HG03108 (cell line): ENCODE data around the gene FMNL2.

Experiments used
- ATAC-seq: cut with Tn5 transposase; IDR thresholded peaks from one replicate; pipeline ENCODE4 v1.9.1; 2021; ENCODE audit warnings: moderate library complexity; ENCODE audit not compliant: unreplicated experiment

FMNL2 gene

DNA sequence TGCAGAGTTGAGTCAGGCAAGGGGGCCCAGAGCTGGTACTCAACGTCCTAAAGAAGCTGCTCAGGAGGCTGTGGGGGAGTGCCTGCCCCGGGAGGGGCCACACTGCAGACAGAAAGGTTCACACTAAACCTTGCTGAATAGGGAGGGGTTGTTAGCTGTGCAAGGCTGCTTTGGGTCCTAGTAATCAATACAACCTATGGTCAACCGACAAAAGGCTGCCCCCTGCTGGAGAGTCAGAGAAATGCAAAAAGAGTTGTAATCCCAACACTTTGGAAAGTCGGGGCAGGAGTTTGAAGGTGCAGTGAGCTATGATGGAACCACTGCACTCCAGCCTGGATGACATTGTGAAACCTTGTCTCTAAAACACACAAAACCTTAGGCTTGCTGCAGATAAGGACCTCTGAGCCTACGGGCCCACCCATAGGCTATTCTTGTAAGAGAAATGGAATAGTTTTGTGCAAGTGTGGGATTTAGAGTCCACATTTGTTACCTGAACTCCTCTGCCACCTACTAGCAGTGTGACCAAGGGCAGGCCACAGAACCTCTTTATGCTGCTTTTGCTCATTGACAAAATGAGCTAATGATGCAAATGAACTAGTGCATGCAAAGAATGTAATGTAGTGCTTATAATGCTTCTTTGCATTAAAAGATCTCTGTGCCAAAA is 300.8 kb downstream of the FMNL2 start:
- no peak for ATAC-seq

DNA sequence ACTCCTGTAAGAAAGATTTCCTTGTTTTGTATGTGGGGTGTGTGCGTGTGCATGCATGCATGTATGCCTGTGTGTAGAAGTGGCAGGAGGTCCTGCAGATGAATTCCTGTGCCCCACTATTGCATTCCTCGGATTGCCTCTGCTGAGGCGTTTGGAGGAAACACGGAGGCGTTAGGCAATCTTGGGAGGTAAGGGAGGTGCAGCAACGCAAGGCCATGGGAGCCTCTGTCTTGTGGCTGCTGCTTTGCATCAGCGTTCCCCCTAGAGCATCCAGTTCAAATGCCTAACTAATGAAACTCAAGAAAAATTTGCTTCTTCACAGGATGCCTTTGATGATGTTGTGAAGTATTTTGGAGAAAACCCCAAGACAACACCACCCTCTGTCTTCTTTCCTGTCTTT is 302.3 kb downstream of the FMNL2 start:
- ATAC-seq = no peak

GRCh38 chr2:152638056-152638455 is 303.1 kb downstream of the FMNL2 start:
- no peak for ATAC-seq

- ATAC-seq = no peak
Observed at GRCh38 chr2:152638590-152638989, 303.6 kb downstream of the FMNL2 start.

GRCh38 chr2:152644189-152644873 is 309.4 kb downstream of the FMNL2 start:
- ATAC-seq = no peak

DNA sequence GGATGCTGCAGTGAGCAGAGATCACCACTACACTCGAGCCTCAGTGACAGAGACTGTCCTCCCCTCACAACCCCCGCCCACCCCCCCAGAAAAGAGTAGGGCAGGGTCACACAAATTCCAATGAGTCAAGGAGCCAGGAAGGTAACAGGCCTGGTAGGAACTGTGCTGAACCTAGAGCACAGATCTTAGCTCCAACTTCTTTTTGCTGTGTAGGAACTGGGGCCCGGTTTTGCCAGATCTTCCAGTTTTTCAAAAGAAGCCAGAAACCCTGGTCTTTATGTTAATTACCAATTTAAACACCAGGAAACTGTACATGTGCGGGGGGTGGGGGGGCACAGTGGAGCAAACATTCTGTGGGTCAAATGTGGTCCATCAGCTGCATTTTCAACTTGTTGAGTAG is 311.3 kb downstream of the FMNL2 start:
- ATAC-seq = no peak

GRCh38 chr2:152646775-152647174 is 311.8 kb downstream of the FMNL2 start:
- ATAC-seq = no peak

DNA sequence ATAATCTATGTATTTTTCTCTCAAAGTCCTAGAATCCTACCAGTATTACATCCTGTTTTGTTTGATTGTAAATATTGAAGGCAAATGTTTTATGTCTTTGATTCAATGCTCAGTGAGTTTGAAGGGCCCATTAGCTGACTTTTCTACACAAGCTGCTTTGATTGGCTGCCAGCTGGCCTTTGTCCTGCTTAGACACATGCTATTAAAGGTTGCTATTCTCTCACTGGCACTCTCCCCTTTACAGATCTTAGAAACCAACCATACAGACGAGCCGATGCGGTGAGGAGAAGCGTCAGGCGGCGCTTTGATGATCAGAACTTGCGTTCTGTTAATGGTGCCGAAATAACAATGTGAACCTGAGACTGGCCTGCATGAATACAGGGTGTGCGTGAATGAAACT is 312.6 kb downstream of the FMNL2 start:
- ATAC-seq = no peak

DNA sequence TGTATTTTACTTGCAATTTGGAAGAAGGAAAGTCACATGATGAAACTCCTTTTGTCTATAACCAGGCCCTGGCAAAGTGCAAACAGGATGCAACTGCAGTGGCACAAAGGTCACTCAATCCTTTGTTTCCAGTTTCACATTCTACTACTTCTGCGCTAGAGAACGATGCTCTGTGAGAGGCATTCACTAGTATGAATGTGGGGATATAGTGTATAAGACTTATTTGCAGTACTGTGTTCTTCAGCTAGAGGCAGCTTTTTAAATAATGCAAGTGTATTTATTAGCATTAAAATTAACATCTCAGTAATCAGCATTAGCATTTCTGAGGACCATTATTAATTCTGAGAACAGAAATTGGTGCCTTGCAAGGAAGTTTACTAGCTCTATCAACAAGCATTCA is 313.4 kb downstream of the FMNL2 start:
- no peak for ATAC-seq

DNA sequence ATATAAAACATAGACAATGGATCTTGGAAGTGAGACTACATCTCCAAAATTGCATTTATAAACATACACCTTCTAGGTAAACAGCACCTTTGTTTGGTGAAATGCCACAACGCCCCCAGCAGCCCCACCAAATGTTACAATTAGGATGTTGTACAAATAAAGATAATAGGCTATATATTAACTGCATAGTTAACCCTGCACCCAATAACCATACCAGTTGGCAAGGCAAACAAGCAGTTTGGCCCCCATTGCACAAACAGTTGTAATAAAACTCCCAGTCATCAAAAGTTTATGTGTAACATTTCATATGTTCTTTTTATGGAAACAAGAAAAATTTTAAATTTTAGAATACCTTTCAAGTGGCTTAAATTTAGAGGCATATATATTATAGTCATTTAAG is 315.0 kb downstream of the FMNL2 start:
- ATAC-seq = no peak

DNA sequence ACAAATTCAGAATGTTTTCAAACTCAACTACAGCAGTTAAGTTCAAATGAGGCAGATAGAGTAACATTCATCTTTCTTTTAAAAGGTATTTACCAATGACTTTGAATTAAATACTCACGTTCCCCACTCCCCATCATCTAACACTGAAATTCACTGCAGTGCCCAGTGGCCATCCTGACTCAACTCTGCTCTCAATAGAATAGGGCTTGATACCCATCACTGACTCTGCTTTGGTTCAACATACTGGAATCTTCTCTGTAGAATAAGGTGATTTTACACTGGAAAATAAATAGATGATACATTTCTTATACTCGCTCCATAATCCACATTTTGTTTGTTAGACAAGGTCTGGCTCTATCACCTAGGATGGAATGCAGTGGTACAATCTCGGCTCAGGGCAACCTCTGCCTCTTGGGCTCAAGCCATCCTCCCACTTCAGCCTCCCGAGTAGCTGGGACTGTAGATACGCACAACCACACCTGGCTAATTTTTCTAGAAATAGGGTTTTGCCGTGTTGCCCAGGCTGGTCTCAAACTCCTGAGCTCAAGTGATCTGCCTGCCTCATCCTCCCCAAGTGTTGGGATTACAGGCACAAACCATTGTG is 315.9 kb downstream of the FMNL2 start:
- no peak for ATAC-seq

- ATAC-seq = no peak
Observed at GRCh38 chr2:152651834-152652233, 316.9 kb downstream of the FMNL2 start.

- no peak for ATAC-seq
Observed at GRCh38 chr2:152655880-152656279, 320.9 kb downstream of the FMNL2 start.

DNA sequence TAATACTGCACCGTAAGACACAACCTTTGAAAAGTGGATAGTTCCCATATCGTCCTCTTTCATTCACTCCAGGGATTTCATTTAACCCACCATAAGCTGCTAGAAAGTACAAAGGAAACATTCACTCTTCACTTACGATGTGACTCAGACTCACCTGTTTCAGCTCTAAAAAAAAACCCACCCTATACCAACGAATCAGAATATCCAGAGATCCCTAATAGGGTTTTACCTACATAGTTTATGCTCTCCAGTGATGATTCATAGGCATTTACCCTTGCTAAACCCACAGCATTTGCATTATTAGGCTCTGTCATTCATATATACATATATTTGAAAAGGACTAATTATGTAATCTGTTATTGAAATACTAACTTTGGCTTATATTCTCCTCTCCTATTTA is 322.1 kb downstream of the FMNL2 start:
- peak; percentile 61 for ATAC-seq

DNA sequence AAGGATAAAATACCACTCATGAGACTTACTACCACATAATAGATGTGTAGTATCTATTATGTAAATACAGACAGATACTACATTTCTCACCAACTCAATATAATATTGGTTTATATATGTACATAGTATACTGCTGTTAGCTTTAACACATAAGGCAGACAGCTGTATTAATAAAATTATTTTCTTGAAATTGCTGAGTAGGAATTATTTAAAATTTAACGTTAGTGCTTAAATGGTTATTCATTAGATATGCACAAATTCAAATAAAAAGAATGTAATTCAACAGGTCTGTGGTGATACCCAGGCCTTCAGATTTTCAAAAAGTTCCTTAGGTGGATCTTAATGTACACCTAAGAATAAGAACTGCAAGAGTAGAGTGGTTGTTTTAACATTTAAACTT is 323.2 kb downstream of the FMNL2 start:
- ATAC-seq = no peak

- ATAC-seq = no peak
Observed at GRCh38 chr2:152661076-152661475, 326.1 kb downstream of the FMNL2 start.

DNA sequence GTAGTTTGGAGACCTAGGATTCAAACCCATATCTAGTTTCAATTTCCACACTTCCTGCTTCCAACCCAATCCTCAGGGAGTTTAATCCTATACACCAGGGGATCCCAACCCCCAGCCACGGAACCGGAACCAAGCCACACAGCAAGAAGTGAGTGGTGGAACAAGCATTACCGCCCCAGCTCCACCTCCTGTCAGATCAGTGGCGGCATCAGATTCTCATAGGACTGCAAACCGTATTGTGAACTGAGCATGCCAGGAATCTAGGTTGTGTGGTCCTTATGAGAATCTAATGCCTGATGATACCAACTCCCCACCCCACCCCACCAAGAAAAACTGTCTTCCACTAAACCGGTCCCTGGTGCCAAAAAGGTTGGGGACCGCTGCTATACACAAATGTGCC is 329.8 kb downstream of the FMNL2 start:
- ATAC-seq = no peak

DNA sequence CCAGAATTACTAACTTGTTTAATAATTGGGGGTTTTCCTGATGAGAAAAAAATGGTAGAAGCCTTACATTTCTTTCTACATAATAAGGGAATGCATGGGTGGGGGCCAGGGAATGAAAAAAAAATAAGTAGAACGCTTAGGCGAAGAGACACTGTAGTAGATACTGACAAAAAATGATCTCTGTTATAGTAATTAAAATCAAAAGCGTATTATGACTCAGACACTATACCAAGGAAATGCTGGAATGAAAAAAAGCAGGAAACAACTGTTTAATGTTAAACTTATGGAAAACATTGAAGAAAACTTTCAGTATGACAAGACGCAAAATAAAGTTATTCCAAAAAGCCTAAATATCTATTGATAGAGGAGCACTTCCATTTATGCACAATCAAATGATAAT is 339.4 kb downstream of the FMNL2 start:
- no peak for ATAC-seq

GRCh38 chr2:152676461-152676860 is 341.5 kb downstream of the FMNL2 start:
- no peak for ATAC-seq

GRCh38 chr2:152678808-152679207 is 343.8 kb downstream of the FMNL2 start:
- ATAC-seq = no peak

DNA sequence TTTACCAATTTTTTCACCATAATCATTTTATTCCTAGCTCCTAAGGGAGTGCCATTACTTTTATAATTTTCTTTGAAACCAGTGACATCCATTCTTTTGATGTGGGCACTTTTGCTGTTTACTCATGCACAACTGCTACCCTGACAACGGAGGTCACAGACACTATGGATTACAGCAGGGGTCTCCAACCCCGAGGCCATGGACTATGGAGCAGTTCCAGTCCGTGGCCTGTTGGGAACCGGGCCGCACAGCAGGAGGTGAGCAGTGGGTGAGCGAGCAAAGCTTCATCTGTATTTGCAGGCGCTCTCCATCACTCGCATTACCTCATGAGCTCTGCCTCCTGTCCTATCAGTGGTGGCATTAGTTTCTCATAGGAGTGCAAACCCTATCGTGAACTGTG is 347.7 kb downstream of the FMNL2 start:
- no peak for ATAC-seq

DNA sequence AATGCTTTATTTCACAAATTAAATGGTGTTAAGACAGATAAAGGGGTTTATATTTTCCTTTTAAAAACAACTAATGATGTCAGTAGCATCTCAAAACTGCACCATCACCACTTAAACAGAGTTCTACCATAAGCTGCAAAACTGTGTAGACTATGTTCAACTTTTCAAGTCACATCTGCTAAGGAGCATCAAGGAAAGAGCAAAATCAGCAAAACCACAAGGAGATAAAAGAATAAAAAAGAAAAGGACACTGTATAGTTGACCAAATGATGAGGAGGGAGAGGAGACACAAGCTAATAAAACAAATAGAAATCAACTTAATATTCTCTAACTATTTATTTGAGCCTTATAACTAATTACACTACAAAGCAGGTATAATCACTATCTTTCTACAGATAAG is 348.4 kb downstream of the FMNL2 start:
- ATAC-seq = no peak
